Activated CD4-positive, CD25-positive, alpha-beta regulatory T cell treated with anti-CD3 and anti-CD28 coated beads, Interleukin-2, amount 50 U/mL, for 16 hours (primary cell): ENCODE data around the gene CERCAM.

Experiments
- DNase-seq: peaks from one replicate; pipeline ENCODE4 v3.0.0-alpha.2; 2020; ENCODE audit warnings: low read depth, low spot score

Gene CERCAM

GRCh38 chr9:128420651-128421481 is at the start of gene CERCAM:
Gene CERCAM, plus strand, starts transcription at chr9:128420857. Its CDS starts 21 bp downstream, at chr9:128420878.
- no peak for DNase-seq

GRCh38 chr9:128371630-128372117 is 49.0 kb upstream of the CERCAM start:
- DNase-seq = no peak

- no peak for DNase-seq
Observed at GRCh38 chr9:128372188-128372641, 48.4 kb upstream of the CERCAM start.

GRCh38 chr9:128372784-128373183 is 47.9 kb upstream of the CERCAM start:
- no peak for DNase-seq

- no peak for DNase-seq
Observed at GRCh38 chr9:128374221-128374675, 46.4 kb upstream of the CERCAM start.

- DNase-seq = no peak
Observed at GRCh38 chr9:128375865-128376264, 44.8 kb upstream of the CERCAM start.

GRCh38 chr9:128382261-128382660 is 38.4 kb upstream of the CERCAM start:
- no peak for DNase-seq

GRCh38 chr9:128383007-128383753 is 37.5 kb upstream of the CERCAM start:
- no peak for DNase-seq

GRCh38 chr9:128383791-128384190 is 36.9 kb upstream of the CERCAM start:
- no peak for DNase-seq

GRCh38 chr9:128384801-128385495 is 35.7 kb upstream of the CERCAM start:
- DNase-seq = no peak

- DNase-seq = no peak
Observed at GRCh38 chr9:128385496-128386460, 34.9 kb upstream of the CERCAM start.

GRCh38 chr9:128388150-128388549 is 32.5 kb upstream of the CERCAM start:
- no peak for DNase-seq

GRCh38 chr9:128389395-128390149 is 31.1 kb upstream of the CERCAM start:
- DNase-seq = no peak

GRCh38 chr9:128390150-128390812 is 30.4 kb upstream of the CERCAM start:
- no peak for DNase-seq

- no peak for DNase-seq
Observed at GRCh38 chr9:128390813-128391711, 29.6 kb upstream of the CERCAM start.

- no peak for DNase-seq
Observed at GRCh38 chr9:128391956-128392301, 28.7 kb upstream of the CERCAM start.

GRCh38 chr9:128392302-128393144 is 28.1 kb upstream of the CERCAM start:
- DNase-seq = no peak
